HG03354 (cell line): ENCODE measurements around the gene ETNK1.

Experiments
- ATAC-seq: cut with Tn5 transposase; IDR thresholded peaks from one replicate; pipeline ENCODE4 v1.9.1; 2021; ENCODE audit warnings: mild to moderate bottlenecking; ENCODE audit not compliant: unreplicated experiment, poor library complexity, severe bottlenecking

The ETNK1 gene

GRCh38 chr12:22729957-22730443 lies 105.0 kb downstream of the ETNK1 start:
- ATAC-seq, result no peak

GRCh38 chr12:22731236-22731635 lies 106.3 kb downstream of the ETNK1 start:
- no peak for ATAC-seq

GRCh38 chr12:22733756-22734155 lies 108.8 kb downstream of the ETNK1 start:
- ATAC-seq, result no peak

DNA sequence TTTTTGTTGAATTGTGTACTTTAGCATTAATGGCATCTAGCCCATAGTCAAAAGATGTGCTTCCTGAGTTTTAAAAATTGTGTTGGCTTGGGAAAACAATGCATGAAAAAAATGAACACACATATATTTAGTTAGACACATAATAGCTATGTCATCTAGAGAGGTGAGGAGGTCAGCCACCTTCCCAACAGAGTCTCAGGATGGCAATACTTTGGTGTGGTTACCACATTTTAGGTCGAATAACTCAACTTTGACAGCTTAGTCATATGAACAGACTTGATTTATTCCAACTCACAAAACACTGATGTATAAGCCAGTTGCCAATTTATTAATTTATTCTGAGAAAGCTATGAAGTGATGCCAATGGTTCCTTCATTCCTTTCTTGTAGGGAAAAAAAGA lies 114.0 kb downstream of the ETNK1 start:
- no peak for ATAC-seq
